ENCODE data around the gene TROAP. TPM values are rescaled to one million over a fixed set of nuclear protein-coding genes. Genes with fewer than 3 reads are reported as not detected.

The TROAP gene
- total and polyA plus RNA-seq, 8 donors: 0.08 to 1.3 (median 0.46) TPM; not detected in 1

- WGBS, 2 donors: 18 to 21% methylated on average over 8 of the region's 8 CpGs
- no peak for TF ChIP-seq CTCF (IDR thresholded peaks at IDR 0.05)
- no peak for FAIRE-seq
- Histone ChIP-seq H3K36me3 (no peaks in the 10 kb centered on the region), H3K4me1 (peaks cover 7 to 10% (median 7%) of the 10 kb centered on the region in 3 donors), H3K27ac (no peak overlapping the region), H3K9me3 (no peaks in the 10 kb centered on the region), H3K4me3 (peak overlapping the region in 1 of 4 donors; percentile 30), H3K27me3 (peaks cover 0 to 15% (median 0%) of the 10 kb centered on the region in 4 donors)
- intact Hi-C loops (cut with DNase I): no loop called here
- peak in 1 of 4 donors; percentile 17 for ATAC-seq
- no peak for DNase-seq
Measured at GRCh38 chr12:49297695-49298060, 25.4 kb upstream of the TROAP start.

GRCh38 chr12:49298160-49298559 is 24.9 kb upstream of the TROAP start:
- peak in 1 of 4 donors; percentile 11 for ATAC-seq
- peak in 2 of 6 donors; percentile 49 to 55 for DNase-seq
- intact Hi-C loops (cut with DNase I): no loop called here
- H3K36me3 ChIP-seq: no peaks in the 10 kb centered on the region
- FAIRE-seq: no peak
- H3K9me3 ChIP-seq: no peaks in the 10 kb centered on the region
- TF ChIP-seq CTCF (IDR thresholded peaks at IDR 0.05): no peak
- H3K4me3 ChIP-seq: no peak overlapping the region
- peaks cover 0 to 15% (median 0%) of the 10 kb centered on the region in 4 donors for H3K27me3 ChIP-seq
- H3K27ac ChIP-seq: no peak overlapping the region
- WGBS, 2 donors: 43 to 62% methylated on average over 6 of the region's 6 CpGs
- peaks cover 7 to 10% (median 7%) of the 10 kb centered on the region in 3 donors for H3K4me1 ChIP-seq

GRCh38 chr12:49301760-49302159 is 21.3 kb upstream of the TROAP start:
- no peak for TF ChIP-seq CTCF (IDR thresholded peaks at IDR 0.05)
- 75 to 78% methylated on average over 4 of the region's 4 CpGs for WGBS, 2 donors
- no peak for ATAC-seq
- Histone ChIP-seq H3K9me3 (no peaks in the 10 kb centered on the region), H3K36me3 (no peaks in the 10 kb centered on the region), H3K27ac (no peak overlapping the region), H3K4me1 (peaks cover 5 to 6% (median 5%) of the 10 kb centered on the region in 3 donors), H3K4me3 (no peak overlapping the region), H3K27me3 (peaks cover 0 to 4% (median 0%) of the 10 kb centered on the region in 4 donors)
- no peak for FAIRE-seq
- no peak for DNase-seq
- intact Hi-C loops (cut with DNase I): no loop called here

- intact Hi-C loops (cut with DNase I): no loop called here
- no peak overlapping the region for H3K4me3 ChIP-seq
- H3K9me3 ChIP-seq: no peaks in the 10 kb centered on the region
- no peaks in the 10 kb centered on the region for H3K36me3 ChIP-seq
- 61 to 74% methylated on average over 2 of the region's 2 CpGs for WGBS, 2 donors
- H3K4me1 ChIP-seq: no peaks in the 10 kb centered on the region
- peak in 1 of 6 donors; percentile 8 for DNase-seq
- no peak overlapping the region for H3K27ac ChIP-seq
- TF ChIP-seq CTCF (IDR thresholded peaks at IDR 0.05): no peak
- ATAC-seq: no peak
- H3K27me3 ChIP-seq: no peaks in the 10 kb centered on the region
- no peak for FAIRE-seq
Measured at GRCh38 chr12:49304161-49304560, 18.9 kb upstream of the TROAP start.

- no peaks in the 10 kb centered on the region for H3K9me3 ChIP-seq
- no peak for ATAC-seq
- H3K27ac ChIP-seq: no peak overlapping the region
- H3K36me3 ChIP-seq: no peaks in the 10 kb centered on the region
- no peak overlapping the region for H3K4me3 ChIP-seq
- no peak for TF ChIP-seq CTCF (IDR thresholded peaks at IDR 0.05)
- 53 to 66% methylated on average over 6 of the region's 6 CpGs for WGBS, 2 donors
- no peaks in the 10 kb centered on the region for H3K4me1 ChIP-seq
- no peak for FAIRE-seq
- intact Hi-C loops (cut with DNase I): no loop called here
- DNase-seq: peak in 1 of 6 donors; percentile 3
- no peaks in the 10 kb centered on the region for H3K27me3 ChIP-seq
Measured at GRCh38 chr12:49305762-49306510, 17.1 kb upstream of the TROAP start.
